Body of pancreas (tissue), 4 donors: ENCODE measurements around the gene RIN3. TPM values are rescaled to one million over a fixed set of nuclear protein-coding genes. Genes with fewer than 3 reads are reported as not detected.

ENCODE experiments used
- ATAC-seq: fragments of 150-250 bp; one replicate; pipeline ENCODE4 v1.9.1; 2016
- DNase-seq, 4 donors: peaks; one replicate each; pipeline ENCODE4 v3.0.0-alpha.2; 2019
- H3K27ac ChIP-seq, 4 donors: fragments of 200-600 bp; sonication (generic); 1 replicate in 3 of 4; 2 replicates in 1 of 4; pipeline versions ENCODE4 v1.5.1 to v1.6.1; 2016 to 2019; ENCODE audit warnings: mild to moderate bottlenecking in 1 of 4, mixed read lengths in 1 of 4, moderate library complexity in 1 of 4
- H3K27me3 ChIP-seq, 2 donors: fragments of 200-600 bp; sonication (generic); one replicate each; pipeline ENCODE4 v1.6.0; 2016; ENCODE audit warnings: mild to moderate bottlenecking in 1 of 2
- H3K36me3 ChIP-seq, 2 donors: fragments of 200-600 bp; sonication (generic); replicated peaks in 1 of 2; 2 replicates each; pipeline ENCODE4 v1.5.1; 2016; ENCODE audit warnings: low read depth in 2 of 2; ENCODE audit not compliant: insufficient read depth in 1 of 2
- H3K4me1 ChIP-seq: fragments of 200-600 bp; sonication (generic); one replicate; pipeline ENCODE4 v1.6.0; 2016
- H3K4me3 ChIP-seq, 2 donors: fragments of 200-600 bp; sonication (generic); 1 replicate in 1 of 2; 2 replicates in 1 of 2; pipeline ENCODE4 v1.5.1; 2016 to 2019
- H3K9me3 ChIP-seq, 3 donors: fragments of 200-600 bp; sonication (generic); 1 replicate in 2 of 3; 2 replicates in 1 of 3; pipeline ENCODE4 v1.5.1; 2016
- CTCF ChIP-seq, 7 experiments: fragments of 450-650 bp in 4 of 7; fragments of 200-600 bp in 3 of 7; sonication (generic) in 3 of 7; IDR thresholded peaks; one replicate each; pipeline ENCODE4 v1.5.1; 2016 to 2019; ENCODE audit warnings: antibody characterized with exemption in 7 of 7
- POLR2A ChIP-seq, 3 donors: fragments of 450-650 bp; IDR thresholded peaks; one replicate each; pipeline ENCODE4 v1.6.1; 2016; ENCODE audit warnings: antibody characterized with exemption in 3 of 3, mild to moderate bottlenecking in 2 of 3
- WGBS, 2 donors: methylation state at CpG; one replicate each; pipeline ENCODE4 v1.1.5; 2017; 5-methylcytosine and 5-hydroxymethylcytosine counted together
- intact Hi-C: fragments of 100-400 bp; cut with DNase I; formaldehyde crosslinking; loops from one replicate; pipeline ENCODE4 v1.15.1; 2023
- total RNA-seq, 2 donors: library from RNA; depleted of rRNA; stranded (reverse); fragments of >200 nt; gene quantifications; one replicate each; pipeline ENCODE4 v1.1.0, GENCODE V29; 2016

Gene RIN3
- total RNA-seq, 2 donors from 2014 or later: 2.6 to 3.3 TPM

- DNase-seq: no peak
- WGBS, 2 donors: 72 to 81% methylated on average over 10 of the region's 10 CpGs
- H3K4me1 ChIP-seq: no peaks in the 10 kb centered on the region
- TF ChIP-seq CTCF (IDR thresholded peaks at IDR 0.05): no peak
- TF ChIP-seq POLR2A (IDR thresholded peaks at IDR 0.05): no peak
- no peaks in the 10 kb centered on the region for H3K27me3 ChIP-seq
- H3K36me3 ChIP-seq: no peaks in the 10 kb centered on the region
- no peak overlapping the region for H3K27ac ChIP-seq
- intact Hi-C loops: no loop called here
- H3K4me3 ChIP-seq: no peak overlapping the region
- no peak for ATAC-seq
- no peaks in the 10 kb centered on the region for H3K9me3 ChIP-seq
Observed at GRCh38 chr14:92601757-92602417, 88.3 kb downstream of the RIN3 start.

GRCh38 chr14:92603309-92604242 lies 90.0 kb downstream of the RIN3 start:
- H3K4me3 ChIP-seq: no peak overlapping the region
- no peaks in the 10 kb centered on the region for H3K36me3 ChIP-seq
- no peak overlapping the region for H3K27ac ChIP-seq
- intact Hi-C loops: no loop called here
- no peak for DNase-seq
- no peaks in the 10 kb centered on the region for H3K27me3 ChIP-seq
- WGBS, 2 donors: 28 to 39% methylated on average over 2 to 14 of the region's 14 CpGs
- ATAC-seq: no peak
- no peak for TF ChIP-seq POLR2A (IDR thresholded peaks at IDR 0.05)
- TF ChIP-seq CTCF (IDR thresholded peaks at IDR 0.05): no peak
- H3K9me3 ChIP-seq: no peaks in the 10 kb centered on the region
- H3K4me1 ChIP-seq: no peaks in the 10 kb centered on the region

- Histone ChIP-seq H3K36me3 (no peaks in the 10 kb centered on the region), H3K4me1 (no peaks in the 10 kb centered on the region), H3K9me3 (no peaks in the 10 kb centered on the region), H3K4me3 (no peak overlapping the region), H3K27me3 (no peaks in the 10 kb centered on the region), H3K27ac (no peak overlapping the region)
- ATAC-seq (no peak), DNase-seq (no peak)
- WGBS, 2 donors: 75 to 82% methylated on average over 5 of the region's 5 CpGs
- TF ChIP-seq POLR2A (IDR thresholded peaks at IDR 0.05) (no peak), CTCF (IDR thresholded peaks at IDR 0.05) (no peak)
- intact Hi-C loops: no loop called here
Observed at GRCh38 chr14:92605274-92605940, 91.8 kb downstream of the RIN3 start.

- intact Hi-C loops: no loop called here
- WGBS, 2 donors: 86% methylated on average over 3 of the region's 3 CpGs
Observed at GRCh38 chr14:92607251-92607650, 93.7 kb downstream of the RIN3 start.

More at GRCh38 chr14:92607251-92607650, 93.7 kb downstream of the RIN3 start:
- H3K4me3 ChIP-seq: no peak overlapping the region
- TF ChIP-seq POLR2A (IDR thresholded peaks at IDR 0.05): no peak
- no peak for TF ChIP-seq CTCF (IDR thresholded peaks at IDR 0.05)
- H3K36me3 ChIP-seq: no peaks in the 10 kb centered on the region
- no peaks in the 10 kb centered on the region for H3K27me3 ChIP-seq
- DNase-seq (no peak), ATAC-seq (no peak)
- H3K4me1 ChIP-seq: no peaks in the 10 kb centered on the region
- H3K27ac ChIP-seq: no peak overlapping the region
- H3K9me3 ChIP-seq: no peaks in the 10 kb centered on the region
